Measurements from ENCODE around the gene TRAIP.

DNA sequence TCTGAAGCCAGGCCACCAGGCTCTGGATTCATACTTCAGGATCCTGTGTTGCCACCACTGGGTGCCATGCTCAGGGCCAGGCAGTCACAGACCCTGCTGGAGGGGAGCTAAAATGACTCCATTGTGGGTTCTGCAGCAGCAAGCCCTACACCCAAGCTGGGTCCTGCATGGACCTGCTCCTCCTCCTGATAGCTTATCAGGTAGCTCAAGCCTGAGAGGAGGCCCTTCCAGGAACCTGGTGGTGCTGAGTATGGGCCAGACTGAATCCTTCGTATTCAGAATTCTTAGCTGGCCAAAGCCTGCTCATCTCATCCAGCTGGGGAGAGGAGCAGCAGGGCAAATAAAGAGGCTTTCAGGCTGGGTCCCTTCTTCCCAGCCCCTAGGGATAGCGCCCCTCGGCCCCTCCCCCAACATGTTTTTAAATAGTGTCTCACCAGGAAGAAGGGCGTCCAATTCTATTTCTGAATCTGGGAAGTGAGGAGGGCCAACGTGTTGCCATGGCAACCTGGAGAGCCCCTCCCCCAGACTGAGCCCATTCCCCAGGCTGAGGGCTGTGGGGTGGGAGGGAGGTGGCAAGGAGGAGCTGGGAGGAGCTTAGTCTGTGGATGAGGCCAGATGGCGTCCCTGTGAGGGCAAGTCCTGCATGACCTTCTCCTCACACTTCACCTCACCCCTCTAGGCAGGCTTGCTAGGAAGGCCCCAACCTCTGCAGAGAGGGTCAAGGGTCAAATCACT lies 24.4 kb upstream of the TRAIP start:
- TF ChIP-seq POLR2A (IDR thresholded peaks at IDR 0.05; ENCODE audit: low read depth, low read length) = no peak
- no peak for TF ChIP-seq POLR2AphosphoS5 (IDR thresholded peaks at IDR 0.05; ENCODE audit: low read depth, low read length)
- no peak for TF ChIP-seq TAF1 (IDR thresholded peaks at IDR 0.05; ENCODE audit: low read depth, low read length)
- no peak for TF ChIP-seq SPI1 (IDR thresholded peaks at IDR 0.05; ENCODE audit: low read depth, low read length)
- TF ChIP-seq PAX5 (IDR thresholded peaks at IDR 0.05; ENCODE audit: insufficient read depth, low read length, severe bottlenecking) = no peak

Data from GM12891 (cell line).